Osteocyte (in vitro differentiated cells): ENCODE data around the gene SLC16A8. TPM values are rescaled to one million over a fixed set of nuclear protein-coding genes. Genes with fewer than 3 reads are reported as not detected.

Experiments used
- DNase-seq: peaks from one replicate; pipeline ENCODE4 v3.0.0; 2021; ENCODE audit warnings: mixed read lengths; ENCODE audit not compliant: unreplicated experiment; ENCODE audit errors: extremely low spot score
- H3K27ac Mint-ChIP-seq: one replicate; pipeline ENCODE4 v1.8.0; 2021; ENCODE audit warnings: mild to moderate bottlenecking, mixed read lengths; ENCODE audit not compliant: unreplicated experiment
- H3K27me3 Mint-ChIP-seq: one replicate; pipeline ENCODE4 v1.8.0; 2021; ENCODE audit warnings: mixed read lengths; ENCODE audit not compliant: unreplicated experiment
- H3K36me3 Mint-ChIP-seq: one replicate; pipeline ENCODE4 v1.8.0; 2021; ENCODE audit warnings: mixed read lengths; ENCODE audit not compliant: unreplicated experiment
- H3K4me1 Mint-ChIP-seq: one replicate; pipeline ENCODE4 v1.8.0; 2021; ENCODE audit warnings: mixed read lengths; ENCODE audit not compliant: unreplicated experiment
- H3K4me3 Mint-ChIP-seq: one replicate; pipeline ENCODE4 v1.8.0; 2021; ENCODE audit warnings: mild to moderate bottlenecking, moderate library complexity, mixed read lengths; ENCODE audit not compliant: unreplicated experiment
- H3K9me3 Mint-ChIP-seq: one replicate; pipeline ENCODE4 v1.8.0; 2021; ENCODE audit warnings: mixed read lengths; ENCODE audit not compliant: unreplicated experiment
- total RNA-seq: library from RNA; stranded (reverse); gene quantifications from 2 replicates; pipeline ENCODE4 v1.2.1, GENCODE V29; 2021
- TF ChIP-seq, protein P1 (sequence below): fragments of 200-600 bp; sonication (generic); IDR thresholded peaks from 2 replicates; pipeline ENCODE4 v1.5.0; 2021; ENCODE audit warnings: antibody characterized with exemption, mild to moderate bottlenecking, moderate library complexity

SLC16A8 gene
- total RNA-seq, 1 donor from 2014 or later = not detected

- Mint-ChIP-seq H3K27me3 (no peaks in the 10 kb centered on the region), H3K4me1 (no peaks in the 10 kb centered on the region)
- DNase-seq = no peak
Measured at GRCh38 chr22:38085056-38085455, 1.1 kb upstream of the SLC16A8 start.

DNA sequence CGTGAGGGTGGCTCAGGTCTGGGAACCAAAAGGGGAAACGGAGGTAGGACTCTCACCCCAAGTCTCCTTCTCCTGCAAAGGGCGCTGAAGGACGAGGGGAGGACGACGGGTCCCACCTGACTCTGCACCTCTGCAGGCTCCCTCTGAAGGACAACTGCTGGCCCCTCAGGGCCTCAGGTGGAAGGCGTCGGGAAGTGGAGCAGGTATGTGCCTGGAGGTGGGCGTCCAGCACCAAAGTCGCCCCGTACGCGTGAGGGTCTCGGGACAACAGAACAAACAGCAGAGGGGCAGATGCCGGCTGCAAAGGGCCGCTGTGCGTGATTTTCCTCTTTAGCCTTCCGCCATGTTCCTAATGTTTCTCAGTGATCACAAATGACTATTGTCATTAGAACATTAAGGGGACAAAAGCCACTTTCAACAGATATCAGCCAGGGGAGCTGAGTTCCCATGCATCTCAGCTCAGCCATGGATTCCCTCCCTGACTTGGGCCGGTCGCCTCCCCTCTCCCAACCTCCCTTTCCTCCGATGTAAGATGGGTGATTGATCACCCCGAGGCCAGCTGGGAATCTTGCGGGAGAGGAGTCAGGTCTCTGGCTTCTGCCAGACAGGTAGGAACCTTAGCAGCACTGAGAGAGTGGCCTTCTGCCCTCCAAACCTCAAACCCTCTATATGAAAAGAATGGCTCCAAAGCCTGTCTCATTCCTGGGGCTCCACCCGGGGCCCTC lies 836 bp downstream of the SLC16A8 start:
- H3K27me3 Mint-ChIP-seq = no peaks in the 10 kb centered on the region
- no peak for DNase-seq
- H3K4me3 Mint-ChIP-seq = no peak overlapping the region
- no peaks in the 10 kb centered on the region for H3K9me3 Mint-ChIP-seq
- no peak overlapping the region for H3K27ac Mint-ChIP-seq
- no peaks in the 10 kb centered on the region for H3K4me1 Mint-ChIP-seq
- no peaks in the 10 kb centered on the region for H3K36me3 Mint-ChIP-seq
- TF ChIP-seq, protein P1, sequence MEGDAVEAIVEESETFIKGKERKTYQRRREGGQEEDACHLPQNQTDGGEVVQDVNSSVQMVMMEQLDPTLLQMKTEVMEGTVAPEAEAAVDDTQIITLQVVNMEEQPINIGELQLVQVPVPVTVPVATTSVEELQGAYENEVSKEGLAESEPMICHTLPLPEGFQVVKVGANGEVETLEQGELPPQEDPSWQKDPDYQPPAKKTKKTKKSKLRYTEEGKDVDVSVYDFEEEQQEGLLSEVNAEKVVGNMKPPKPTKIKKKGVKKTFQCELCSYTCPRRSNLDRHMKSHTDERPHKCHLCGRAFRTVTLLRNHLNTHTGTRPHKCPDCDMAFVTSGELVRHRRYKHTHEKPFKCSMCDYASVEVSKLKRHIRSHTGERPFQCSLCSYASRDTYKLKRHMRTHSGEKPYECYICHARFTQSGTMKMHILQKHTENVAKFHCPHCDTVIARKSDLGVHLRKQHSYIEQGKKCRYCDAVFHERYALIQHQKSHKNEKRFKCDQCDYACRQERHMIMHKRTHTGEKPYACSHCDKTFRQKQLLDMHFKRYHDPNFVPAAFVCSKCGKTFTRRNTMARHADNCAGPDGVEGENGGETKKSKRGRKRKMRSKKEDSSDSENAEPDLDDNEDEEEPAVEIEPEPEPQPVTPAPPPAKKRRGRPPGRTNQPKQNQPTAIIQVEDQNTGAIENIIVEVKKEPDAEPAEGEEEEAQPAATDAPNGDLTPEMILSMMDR = no peak

More at GRCh38 chr22:38085056-38085455, 1.1 kb upstream of the SLC16A8 start:
- TF ChIP-seq, protein P1 = no peak
- Mint-ChIP-seq H3K27ac (no peak overlapping the region), H3K9me3 (no peaks in the 10 kb centered on the region), H3K4me3 (no peak overlapping the region), H3K36me3 (no peaks in the 10 kb centered on the region)

DNA sequence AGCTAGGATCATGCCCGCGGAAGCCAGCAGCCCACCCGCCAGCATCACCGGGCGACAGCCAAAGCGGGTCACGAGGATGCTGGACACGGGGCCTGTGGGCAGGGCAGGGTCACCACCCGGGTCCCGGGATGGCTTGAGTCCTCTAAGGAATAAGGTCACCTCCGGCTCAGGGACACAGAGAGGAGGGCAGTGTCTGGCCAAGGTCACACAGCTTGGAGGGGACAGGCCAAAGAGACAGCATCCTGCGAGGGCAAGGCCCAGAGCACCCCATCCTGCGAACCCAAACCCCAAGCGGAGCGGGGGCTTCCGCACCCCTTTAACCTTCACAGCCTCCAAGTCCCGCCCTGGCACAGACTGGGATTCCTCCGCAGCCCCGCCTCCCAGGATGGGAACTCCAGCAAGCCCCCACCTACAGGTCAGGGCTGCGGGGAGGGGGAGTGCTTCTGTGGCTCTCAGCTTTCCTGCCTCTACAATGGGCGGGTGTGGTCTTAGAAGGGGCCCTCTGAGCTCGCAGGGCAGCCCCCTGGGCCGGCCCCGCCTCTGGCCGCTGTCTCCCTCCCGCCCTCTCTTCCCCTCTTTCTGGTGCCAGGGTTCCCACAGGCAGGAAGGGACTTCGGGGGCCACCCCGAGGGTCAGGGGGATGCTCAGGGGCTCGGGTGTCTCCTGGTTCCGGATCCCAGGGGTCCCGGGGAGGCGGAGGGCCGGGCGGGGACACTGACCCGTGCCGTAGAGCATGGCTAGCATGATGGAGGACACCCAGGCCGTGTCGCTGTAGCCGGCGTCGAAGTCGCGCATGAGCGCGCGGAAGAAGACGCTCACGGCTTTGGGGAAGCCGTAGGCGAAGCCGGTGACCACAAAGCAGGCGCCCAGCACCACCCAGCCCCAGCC lies 1.8 kb downstream of the SLC16A8 start:
- Mint-ChIP-seq H3K4me1 (no peaks in the 10 kb centered on the region), H3K4me3 (no peak overlapping the region), H3K27me3 (no peaks in the 10 kb centered on the region), H3K9me3 (no peaks in the 10 kb centered on the region), H3K27ac (no peak overlapping the region), H3K36me3 (no peaks in the 10 kb centered on the region)
- TF ChIP-seq, protein P1 = no peak
- DNase-seq = no peak

GRCh38 chr22:38081636-38081940 lies 2.4 kb downstream of the SLC16A8 start:
- TF ChIP-seq, protein P1 = no peak
- Mint-ChIP-seq H3K4me1 (no peaks in the 10 kb centered on the region), H3K27ac (no peak overlapping the region), H3K9me3 (no peaks in the 10 kb centered on the region), H3K36me3 (no peaks in the 10 kb centered on the region), H3K4me3 (no peak overlapping the region), H3K27me3 (no peaks in the 10 kb centered on the region)
- no peak for DNase-seq
